ENCODE measurements around the gene THOC6.

The THOC6 gene

GRCh38 chr16:3029491-3030221, 5.8 kb downstream of the THOC6 start:
- Histone ChIP-seq H3F3A (ENCODE audit: insufficient read depth, low read length) (0 out of 2 replicates have a peak, but pooled peaks cover 6% of the 10 kb centered on the region), H3K9me2 (replicated peaks; ENCODE audit: insufficient read depth, low read length) (no peaks in the 10 kb centered on the region), H3K36me3 (replicated peaks; ENCODE audit: insufficient read depth, low read length) (no peaks in the 10 kb centered on the region), H3K4me2 (ENCODE audit: low read depth, low read length) (no peak overlapping the region), H3K4me3 (ENCODE audit: low read length) (no peak overlapping the region), H3K9ac (ENCODE audit: low read length) (no peak overlapping the region), H3K4me1 (ENCODE audit: low read length) (peaks cover 4% of the 10 kb centered on the region), H4K20me1 (ENCODE audit: insufficient read depth, low read length) (no peaks in the 10 kb centered on the region), H3K27me3 (replicated peaks; ENCODE audit: insufficient read depth, low read length) (peaks cover 67% of the 10 kb centered on the region), H3K9me3 (replicated peaks; ENCODE audit: insufficient read depth, low read length) (no peaks in the 10 kb centered on the region), H2AFZ (ENCODE audit: low read length) (no peak overlapping the region), H3K79me2 (ENCODE audit: low read length) (no peaks in the 10 kb centered on the region), H3K27ac (ENCODE audit: low read length) (no peak overlapping the region)
- DNase-seq, result no peak
- TF ChIP-seq EZH2 (optimal IDR thresholded peaks at IDR 0.05; ENCODE audit: low read depth, low read length) (no peak), EZH2phosphoT487 (IDR thresholded peaks at IDR 0.05; ENCODE audit: low read length) (no peak), CTCF (IDR thresholded peaks at IDR 0.05; ENCODE audit: low read length) (no peak)

- Histone ChIP-seq H3K9ac (ENCODE audit: low read length) (no peak overlapping the region), H3K4me1 (ENCODE audit: low read length) (peaks cover 4% of the 10 kb centered on the region), H3K4me3 (ENCODE audit: low read length) (no peak overlapping the region), H4K20me1 (ENCODE audit: insufficient read depth, low read length) (no peaks in the 10 kb centered on the region), H3K27me3 (replicated peaks; ENCODE audit: insufficient read depth, low read length) (peaks cover 74% of the 10 kb centered on the region), H3K27ac (ENCODE audit: low read length) (no peak overlapping the region), H3K79me2 (ENCODE audit: low read length) (no peaks in the 10 kb centered on the region), H3K9me3 (replicated peaks; ENCODE audit: insufficient read depth, low read length) (no peaks in the 10 kb centered on the region), H3F3A (ENCODE audit: insufficient read depth, low read length) (0 out of 2 replicates have a peak, but pooled peaks cover 6% of the 10 kb centered on the region), H3K36me3 (replicated peaks; ENCODE audit: insufficient read depth, low read length) (no peaks in the 10 kb centered on the region), H2AFZ (ENCODE audit: low read length) (no peak overlapping the region), H3K4me2 (ENCODE audit: low read depth, low read length) (no peak overlapping the region), H3K9me2 (replicated peaks; ENCODE audit: insufficient read depth, low read length) (no peaks in the 10 kb centered on the region)
- TF ChIP-seq EZH2 (optimal IDR thresholded peaks at IDR 0.05; ENCODE audit: low read depth, low read length) (no peak), EZH2phosphoT487 (IDR thresholded peaks at IDR 0.05; ENCODE audit: low read length) (no peak), CTCF (IDR thresholded peaks at IDR 0.05; ENCODE audit: low read length) (no peak)
- DNase-seq, result no peak
These were observed 6.7 kb downstream of the THOC6 start for GRCh38 chr16:3030222-3031212.

GRCh38 chr16:3032624-3033023, 8.8 kb downstream of the THOC6 start:
- Histone ChIP-seq H3K9me3 (replicated peaks; ENCODE audit: insufficient read depth, low read length) (no peaks in the 10 kb centered on the region), H3K27ac (ENCODE audit: low read length) (no peak overlapping the region), H3K79me2 (ENCODE audit: low read length) (no peaks in the 10 kb centered on the region), H3K36me3 (replicated peaks; ENCODE audit: insufficient read depth, low read length) (no peaks in the 10 kb centered on the region), H3K4me1 (ENCODE audit: low read length) (peaks cover 4% of the 10 kb centered on the region), H3K4me2 (ENCODE audit: low read depth, low read length) (no peak overlapping the region), H3K27me3 (replicated peaks; ENCODE audit: insufficient read depth, low read length) (peaks cover 90% of the 10 kb centered on the region), H3K9me2 (replicated peaks; ENCODE audit: insufficient read depth, low read length) (no peaks in the 10 kb centered on the region), H3F3A (ENCODE audit: insufficient read depth, low read length) (0 out of 2 replicates have a peak, but pooled peaks cover 4% of the 10 kb centered on the region), H4K20me1 (ENCODE audit: insufficient read depth, low read length) (no peaks in the 10 kb centered on the region), H2AFZ (ENCODE audit: low read length) (no peak overlapping the region), H3K4me3 (ENCODE audit: low read length) (no peak overlapping the region), H3K9ac (ENCODE audit: low read length) (no peak overlapping the region)
- TF ChIP-seq CTCF (IDR thresholded peaks at IDR 0.05; ENCODE audit: low read length) (no peak), EZH2phosphoT487 (IDR thresholded peaks at IDR 0.05; ENCODE audit: low read length) (no peak), EZH2 (optimal IDR thresholded peaks at IDR 0.05; ENCODE audit: low read depth, low read length) (no peak)
- no peak for DNase-seq
